ENCODE results near the gene HDAC1.
"Not testable (repeated sequence)": the region's sequence is repeated elsewhere in the genome, so short reads cannot be mapped to it uniquely, and the experiment has no call there.

Gene HDAC1

DNA sequence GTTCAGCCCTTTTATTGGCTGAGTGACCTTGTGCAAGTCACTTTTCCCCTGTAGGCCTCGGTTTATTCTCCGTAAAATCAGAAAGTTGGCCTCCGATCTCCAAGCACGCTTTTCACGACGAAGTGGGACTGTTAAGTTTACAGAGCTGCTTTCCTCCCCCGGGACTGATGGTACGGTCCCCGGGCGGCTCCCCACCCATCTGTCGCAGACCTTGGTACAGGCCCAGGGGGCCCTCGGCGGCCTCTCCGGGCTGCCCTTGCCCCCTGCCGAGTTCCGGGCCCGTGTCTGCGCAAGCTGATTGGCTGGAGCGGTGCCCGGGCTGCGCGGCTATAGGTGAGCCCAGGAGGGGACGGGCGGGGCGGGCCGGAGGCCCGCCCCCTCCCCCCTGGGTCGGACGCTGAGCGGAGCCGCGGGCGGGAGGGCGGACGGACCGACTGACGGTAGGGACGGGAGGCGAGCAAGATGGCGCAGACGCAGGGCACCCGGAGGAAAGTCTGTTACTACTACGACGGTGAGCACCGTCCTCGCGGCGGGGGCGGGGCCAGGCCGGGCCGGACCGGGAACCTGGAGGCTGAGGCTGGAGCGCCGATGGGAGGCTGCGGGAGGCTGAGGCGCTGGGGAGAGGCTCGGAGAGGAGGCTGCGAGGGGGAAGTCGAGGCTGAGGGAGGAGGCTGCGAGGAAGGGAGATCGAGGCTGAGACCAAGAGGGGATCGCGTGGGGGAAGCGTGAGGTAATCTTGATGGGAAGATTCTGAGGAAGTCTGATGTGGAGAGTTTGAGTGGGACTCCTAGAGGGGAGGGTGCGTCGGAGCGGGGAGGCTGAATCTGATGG, at the start of gene HDAC1:
TSS of gene HDAC1 (plus strand) at position 376 of the 831 bp plus-strand sequence. CDS start at position 463, 87 bp downstream.
- peak; percentile 97 for DNase-seq (ENCODE audit: low read depth, low spot score)

DNA sequence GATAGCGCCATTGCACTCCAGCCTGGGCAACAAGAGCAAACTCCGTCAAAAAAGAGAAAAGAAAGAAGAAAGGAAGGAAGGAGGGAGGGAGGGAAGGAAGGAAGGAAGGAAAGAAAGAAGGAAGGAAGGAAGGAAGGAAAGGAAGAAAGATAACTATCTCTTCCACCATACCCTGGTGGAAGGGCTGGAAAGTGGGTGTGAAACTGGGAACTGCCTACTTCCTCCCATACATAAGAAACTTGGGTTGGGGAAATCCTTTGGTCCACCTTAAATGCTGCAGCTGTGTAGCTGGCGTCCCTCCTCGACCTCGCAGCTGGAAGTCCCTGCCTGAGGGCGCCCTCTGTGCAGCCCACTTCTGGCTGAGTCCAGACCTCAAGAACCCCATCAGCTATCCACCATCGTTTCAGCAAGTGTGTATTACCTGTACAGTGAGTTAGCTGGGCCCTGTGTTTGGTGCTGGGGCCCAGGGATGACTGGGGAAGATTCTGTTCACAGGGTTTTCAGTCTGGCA, 49.5 kb upstream of the HDAC1 start:
- DNase-seq (ENCODE audit: low read depth, low spot score), result peak; percentile 80

DNA sequence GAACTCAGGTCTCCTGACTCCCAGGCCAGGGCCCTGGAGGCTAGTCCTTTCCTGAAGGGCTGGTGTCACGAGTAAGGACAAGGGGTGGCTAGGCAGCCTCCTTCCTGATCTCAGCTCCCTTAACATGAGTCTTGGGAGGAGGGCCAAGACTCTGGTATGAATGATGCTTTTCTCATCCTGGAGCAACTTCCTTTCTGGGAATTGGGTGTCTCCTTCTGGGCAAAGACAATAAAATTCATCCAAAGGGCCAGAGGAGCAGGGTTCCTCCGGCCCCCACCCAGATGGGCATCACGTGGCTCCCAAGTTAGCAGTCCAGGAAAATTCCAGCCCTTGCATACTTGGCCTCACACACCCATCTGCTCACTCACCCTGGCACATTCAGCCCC, 45.0 kb upstream of the HDAC1 start, which contains the start of gene FAM167B:
TSS of gene FAM167B (plus strand) at position 335 of the 386 bp plus-strand sequence. CDS start 200 bp downstream, outside the sequence.
- DNase-seq (ENCODE audit: low read depth, low spot score), result no peak

- no peak for DNase-seq (ENCODE audit: low read depth, low spot score)
These were observed 44.4 kb upstream of the HDAC1 start for GRCh38 chr1:32247452-32247851.

- peak; percentile 93 for DNase-seq (ENCODE audit: low read depth, low spot score)
These were observed 43.6 kb upstream of the HDAC1 start for GRCh38 chr1:32247983-32248889.

GRCh38 chr1:32249831-32250525, 41.9 kb upstream of the HDAC1 start:
- DNase-seq (ENCODE audit: low read depth, low spot score), result no peak

DNA sequence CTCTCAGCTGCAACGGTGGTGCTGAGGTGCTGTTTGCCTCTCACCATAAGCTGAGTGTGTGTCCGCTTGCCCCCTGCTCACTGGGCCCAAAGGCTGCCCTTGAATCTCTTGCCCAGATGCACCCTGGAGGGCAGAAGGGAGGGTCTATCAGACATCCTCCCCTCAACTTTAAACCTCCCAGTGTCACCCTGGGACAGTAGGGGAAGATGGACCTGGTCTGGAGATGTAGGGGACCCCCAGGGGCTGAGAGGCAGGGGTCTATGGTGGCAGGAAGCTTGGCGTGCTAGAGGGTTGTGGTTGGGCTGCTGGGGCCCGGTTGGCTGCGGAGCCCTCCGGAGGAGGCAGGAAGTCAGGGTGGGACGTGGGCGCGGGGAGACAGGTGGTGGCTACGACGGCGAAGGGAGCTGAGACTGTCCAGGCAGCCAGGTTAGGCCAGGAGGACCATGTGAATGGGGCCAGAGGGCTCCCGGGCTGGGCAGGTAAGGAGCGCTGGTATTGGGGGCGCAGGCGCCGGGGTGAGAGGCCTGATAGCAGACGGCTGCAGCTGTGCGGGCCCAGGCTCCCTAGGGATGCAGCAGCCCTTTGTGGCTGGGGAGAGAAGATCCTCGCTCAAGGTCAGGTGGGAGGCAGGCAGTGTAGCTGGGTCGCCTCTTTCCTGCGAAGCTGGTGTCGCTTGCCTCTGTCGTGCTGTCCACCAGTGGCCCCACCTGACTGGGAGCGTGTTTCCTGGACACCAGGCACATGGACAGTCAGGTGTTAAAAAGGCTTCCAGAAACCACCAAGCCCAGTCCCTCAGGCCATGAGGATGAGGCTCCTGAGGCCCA, 40.8 kb upstream of the HDAC1 start, which contains the start of gene LCK:
TSS of gene LCK (plus strand) at position 373 of the 824 bp plus-strand sequence. CDS start 23,065 bp downstream, outside the sequence.
- DNase-seq (ENCODE audit: low read depth, low spot score), result no peak

- no peak for DNase-seq (ENCODE audit: low read depth, low spot score)
These were observed 36.5 kb upstream of the HDAC1 start for GRCh38 chr1:32255072-32256071.

DNA sequence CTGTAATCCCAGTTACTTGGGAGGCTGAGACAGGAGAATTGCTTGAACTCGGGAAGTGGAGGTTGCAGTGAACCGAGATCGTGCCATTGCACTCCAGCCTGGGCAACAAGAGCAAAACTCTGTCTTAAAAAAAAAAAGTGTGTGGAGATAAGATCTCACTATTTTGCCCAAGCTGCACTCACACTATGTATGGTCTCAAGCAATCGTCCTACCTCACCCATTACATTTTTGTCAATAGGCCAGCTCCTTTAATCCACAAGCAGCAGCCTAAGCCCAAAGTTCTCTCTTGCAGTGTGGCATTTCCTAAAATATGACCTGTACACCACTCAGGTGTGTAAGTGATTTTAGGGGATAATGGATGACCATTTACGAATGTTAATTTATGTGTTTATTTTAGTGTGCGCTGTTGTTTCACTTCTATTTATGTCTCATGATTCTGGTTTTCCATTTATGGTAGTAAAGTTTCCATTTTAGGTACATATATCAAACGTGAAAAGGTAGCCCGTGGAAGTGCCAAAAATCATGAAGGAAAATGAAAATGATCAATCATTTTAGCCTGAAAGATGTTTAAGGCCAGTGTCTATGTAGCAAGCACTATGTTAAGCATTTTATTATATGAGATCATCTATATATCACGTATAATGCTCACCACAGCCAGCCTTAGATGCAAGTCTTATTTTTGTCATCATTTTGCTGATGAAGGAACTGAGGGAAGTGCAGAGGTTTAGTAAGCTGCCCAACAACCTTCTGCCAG, 35.2 kb upstream of the HDAC1 start:
- no peak for DNase-seq (ENCODE audit: low read depth, low spot score)

GRCh38 chr1:32257227-32257508, 34.7 kb upstream of the HDAC1 start:
- no peak for DNase-seq (ENCODE audit: low read depth, low spot score)

GRCh38 chr1:32263236-32263593, 28.7 kb upstream of the HDAC1 start:
- DNase-seq (ENCODE audit: low read depth, low spot score), result not testable (repeated sequence)

- DNase-seq (ENCODE audit: low read depth, low spot score), result no peak
These were observed 28.1 kb upstream of the HDAC1 start for GRCh38 chr1:32263744-32264143.

DNA sequence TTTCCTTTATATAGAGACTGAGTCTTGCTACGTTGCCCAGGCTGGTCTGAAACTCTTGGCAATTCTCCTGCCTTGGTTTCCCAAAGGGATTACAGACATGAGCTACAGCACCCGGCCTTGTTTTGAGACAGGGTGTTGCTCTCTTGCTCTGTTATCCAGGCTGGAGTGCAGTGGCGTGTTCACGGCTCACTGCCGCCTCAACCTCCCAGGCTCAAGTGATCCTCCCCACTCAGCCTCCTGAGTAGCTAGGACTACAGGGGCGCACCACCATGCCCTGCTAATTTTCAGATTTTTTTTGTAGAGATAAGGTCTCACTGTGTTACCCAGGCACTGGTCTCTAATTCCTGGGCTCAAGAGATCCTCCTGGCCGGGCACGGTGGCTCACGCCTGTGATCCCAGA, 26.0 kb upstream of the HDAC1 start:
- DNase-seq (ENCODE audit: low read depth, low spot score), result no peak

GRCh38 chr1:32266921-32267591, 24.8 kb upstream of the HDAC1 start:
- no peak for DNase-seq (ENCODE audit: low read depth, low spot score)

DNA sequence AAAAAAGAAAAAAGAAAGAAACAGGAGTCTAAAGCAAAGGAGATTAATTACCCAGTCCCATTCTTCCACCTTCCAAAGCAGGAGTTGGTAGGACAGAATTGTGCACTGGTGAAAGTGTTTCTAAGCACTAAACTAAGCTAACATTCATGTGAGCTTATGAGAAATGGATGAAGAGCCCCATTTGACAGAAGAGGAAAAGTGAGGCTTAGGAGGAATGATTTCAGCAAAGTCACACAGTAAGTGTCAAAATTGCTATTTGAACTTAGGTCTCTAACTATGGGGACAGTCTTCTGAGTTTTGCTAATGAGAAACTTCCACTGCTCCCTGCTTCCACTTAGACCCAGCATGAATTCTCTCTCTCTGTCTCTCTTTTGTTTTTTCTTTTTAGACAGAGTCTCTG, 22.1 kb upstream of the HDAC1 start:
- no peak for DNase-seq (ENCODE audit: low read depth, low spot score)

DNA sequence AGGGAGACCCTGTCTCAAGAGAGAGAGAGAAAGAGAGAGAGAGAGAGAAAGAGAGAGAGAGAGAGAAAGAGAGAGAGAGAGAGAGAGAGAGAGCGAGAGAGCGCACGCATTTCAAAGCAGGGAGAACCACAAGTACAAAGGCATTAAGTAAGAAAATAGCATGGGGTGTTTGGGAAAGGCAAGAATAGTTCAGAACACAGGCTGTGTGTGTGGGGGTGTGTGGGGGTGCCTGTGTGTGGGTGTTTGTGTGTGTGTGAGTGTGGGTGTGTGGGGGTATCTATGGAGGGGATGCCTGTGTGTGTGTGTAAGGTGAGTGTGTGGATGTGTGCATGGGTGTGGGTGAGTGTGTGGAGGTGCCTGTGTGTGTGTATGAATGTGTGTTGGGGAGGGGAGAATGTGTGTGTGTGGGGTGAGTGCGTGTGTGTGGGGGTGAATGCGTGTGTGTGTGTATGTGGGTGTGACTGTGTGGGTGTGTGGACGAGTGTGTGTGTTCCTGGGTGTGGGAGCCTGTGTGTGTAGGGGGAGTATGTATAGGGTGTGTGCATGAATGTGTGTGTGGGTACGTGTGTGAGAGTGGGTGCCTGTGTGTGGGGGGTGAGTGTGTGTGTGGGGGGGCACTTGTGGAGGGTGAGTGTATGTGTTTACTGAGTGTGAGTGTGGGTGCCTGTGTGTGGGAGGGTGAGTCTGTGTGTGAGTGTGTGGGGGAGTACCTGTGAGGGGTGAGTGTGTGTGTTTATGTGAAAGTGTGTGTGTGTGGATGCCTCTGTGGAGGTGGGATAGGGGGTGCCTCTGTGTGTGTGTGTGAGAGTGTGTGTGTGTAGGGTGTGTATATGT, 19.1 kb upstream of the HDAC1 start:
- no peak for DNase-seq (ENCODE audit: low read depth, low spot score)

Measured in ELF-1 (cell line).